Measurements from ENCODE around the gene HIRIP3. TPM values are rescaled to one million over a fixed set of nuclear protein-coding genes. Genes with fewer than 3 reads are reported as not detected.
A peak's percentile ranks its signal among the peaks of the same experiment; 100 is the strongest.
"Not testable (repeated sequence)": the region's sequence is repeated elsewhere in the genome, so short reads cannot be mapped to it uniquely, and the experiment has no call there.

Gene HIRIP3
- total RNA-seq, 1 donor from 2014 or later = 31.8 TPM

DNA sequence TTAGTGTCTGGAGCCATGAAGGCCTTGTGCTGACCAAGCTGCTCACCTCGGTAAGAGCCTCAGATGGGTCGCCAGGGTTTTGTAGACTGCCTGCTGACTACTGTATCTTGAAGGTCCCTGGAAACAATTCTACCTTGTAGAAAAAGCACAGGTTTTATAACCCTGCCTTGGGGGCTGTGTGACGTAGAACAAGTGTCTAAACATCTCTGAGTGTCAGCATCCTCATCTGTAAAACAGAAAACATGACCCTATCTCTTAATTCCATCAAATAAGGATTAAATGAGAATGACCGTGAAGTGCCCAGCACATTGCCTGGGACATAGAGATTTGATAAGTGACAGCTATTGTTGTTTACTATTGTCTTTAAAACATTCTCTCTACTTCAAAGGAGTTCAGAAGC lies 27.2 kb downstream of the HIRIP3 start:
- H3K27ac Mint-ChIP-seq (ENCODE audit: unreplicated experiment) = no peak overlapping the region
- H3K4me3 Mint-ChIP-seq = no peak overlapping the region
- peaks cover 29% of the 10 kb centered on the region for H3K36me3 Mint-ChIP-seq (ENCODE audit: low read depth)
- H3K9me3 Mint-ChIP-seq = peaks cover 3% of the 10 kb centered on the region
- H3K27me3 Mint-ChIP-seq (ENCODE audit: low read depth) = no peaks in the 10 kb centered on the region
- H3K4me1 Mint-ChIP-seq = peaks cover 9% of the 10 kb centered on the region
- TF ChIP-seq, protein P1, sequence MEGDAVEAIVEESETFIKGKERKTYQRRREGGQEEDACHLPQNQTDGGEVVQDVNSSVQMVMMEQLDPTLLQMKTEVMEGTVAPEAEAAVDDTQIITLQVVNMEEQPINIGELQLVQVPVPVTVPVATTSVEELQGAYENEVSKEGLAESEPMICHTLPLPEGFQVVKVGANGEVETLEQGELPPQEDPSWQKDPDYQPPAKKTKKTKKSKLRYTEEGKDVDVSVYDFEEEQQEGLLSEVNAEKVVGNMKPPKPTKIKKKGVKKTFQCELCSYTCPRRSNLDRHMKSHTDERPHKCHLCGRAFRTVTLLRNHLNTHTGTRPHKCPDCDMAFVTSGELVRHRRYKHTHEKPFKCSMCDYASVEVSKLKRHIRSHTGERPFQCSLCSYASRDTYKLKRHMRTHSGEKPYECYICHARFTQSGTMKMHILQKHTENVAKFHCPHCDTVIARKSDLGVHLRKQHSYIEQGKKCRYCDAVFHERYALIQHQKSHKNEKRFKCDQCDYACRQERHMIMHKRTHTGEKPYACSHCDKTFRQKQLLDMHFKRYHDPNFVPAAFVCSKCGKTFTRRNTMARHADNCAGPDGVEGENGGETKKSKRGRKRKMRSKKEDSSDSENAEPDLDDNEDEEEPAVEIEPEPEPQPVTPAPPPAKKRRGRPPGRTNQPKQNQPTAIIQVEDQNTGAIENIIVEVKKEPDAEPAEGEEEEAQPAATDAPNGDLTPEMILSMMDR (conservative IDR thresholded peaks at IDR 0.05) = no peak
- DNase-seq (ENCODE audit: low read depth, low spot score) = no peak

DNA sequence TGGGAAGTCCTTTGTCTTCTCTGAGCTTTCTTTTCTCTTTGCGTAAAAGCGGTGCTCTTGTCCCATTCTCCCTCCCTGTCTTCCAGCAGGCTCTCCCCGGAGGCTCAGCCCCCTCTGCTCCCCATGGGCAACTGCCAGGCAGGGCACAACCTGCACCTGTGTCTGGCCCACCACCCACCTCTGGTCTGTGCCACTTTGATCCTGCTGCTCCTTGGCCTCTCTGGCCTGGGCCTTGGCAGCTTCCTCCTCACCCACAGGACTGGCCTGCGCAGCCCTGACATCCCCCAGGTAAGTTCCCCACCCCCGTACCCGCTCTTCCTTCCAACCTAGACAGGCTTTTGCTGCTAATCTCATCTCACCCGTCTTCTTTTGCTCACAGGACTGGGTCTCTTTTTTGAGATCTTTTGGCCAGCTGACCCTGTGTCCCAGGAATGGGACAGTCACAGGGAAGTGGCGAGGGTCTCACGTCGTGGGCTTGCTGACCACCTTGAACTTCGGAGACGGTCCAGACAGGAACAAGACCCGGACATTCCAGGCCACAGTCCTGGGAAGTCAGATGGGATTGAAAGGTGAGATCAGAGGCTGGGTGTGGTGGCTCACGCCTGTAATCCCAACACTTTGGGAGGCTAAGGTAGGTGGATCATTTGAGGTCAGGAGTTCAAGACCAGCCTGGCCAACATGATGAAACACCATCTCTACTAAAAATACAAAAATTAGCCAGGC lies 32.2 kb downstream of the HIRIP3 start:
- peaks cover 25% of the 10 kb centered on the region for H3K4me1 Mint-ChIP-seq
- no peaks in the 10 kb centered on the region for H3K27me3 Mint-ChIP-seq (ENCODE audit: low read depth)
- TF ChIP-seq, protein P1 (conservative IDR thresholded peaks at IDR 0.05) = no peak
- H3K4me3 Mint-ChIP-seq = peak overlapping the region; percentile 93
- no peak overlapping the region for H3K27ac Mint-ChIP-seq (ENCODE audit: unreplicated experiment)
- no peak for DNase-seq (ENCODE audit: low read depth, low spot score)
- H3K9me3 Mint-ChIP-seq = no peaks in the 10 kb centered on the region
- peaks cover under 1% of the 10 kb centered on the region for H3K36me3 Mint-ChIP-seq (ENCODE audit: low read depth)

DNA sequence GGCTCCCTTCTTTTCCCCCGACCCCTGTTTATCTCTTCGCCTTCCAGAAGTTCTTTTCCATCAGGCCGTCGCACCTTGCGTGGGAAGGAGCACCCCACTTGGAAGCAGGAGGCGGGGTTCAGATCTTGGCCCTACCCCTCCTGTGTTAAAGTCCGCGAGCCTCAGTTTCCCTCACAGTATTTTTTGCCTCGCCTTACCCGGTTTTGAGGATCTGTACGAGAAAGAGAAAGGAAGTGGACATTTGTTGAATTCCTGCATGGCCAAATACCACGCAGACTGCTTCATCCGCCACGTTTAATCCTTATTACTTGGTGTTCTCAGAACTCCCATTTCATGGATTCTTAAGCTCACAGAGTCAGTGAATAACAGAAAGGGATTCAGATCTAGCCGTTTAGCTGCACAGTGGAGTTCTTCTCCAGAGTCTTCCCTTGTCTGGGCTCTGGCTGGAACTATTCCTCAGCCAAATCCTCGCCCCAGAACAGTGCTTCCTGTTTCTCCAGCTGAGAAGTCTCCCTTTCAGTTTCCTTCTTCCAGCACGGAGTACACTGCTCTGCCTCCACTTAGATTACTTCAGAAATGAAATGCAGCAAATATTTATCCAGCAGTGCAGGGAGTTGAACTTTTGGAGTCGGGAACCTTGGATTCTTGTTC lies 32.9 kb downstream of the HIRIP3 start:
- TF ChIP-seq, protein P1 (conservative IDR thresholded peaks at IDR 0.05) = no peak
- no peaks in the 10 kb centered on the region for H3K36me3 Mint-ChIP-seq (ENCODE audit: low read depth)
- H3K4me1 Mint-ChIP-seq = peaks cover 25% of the 10 kb centered on the region
- H3K4me3 Mint-ChIP-seq = peak overlapping the region; percentile 93
- no peak for DNase-seq (ENCODE audit: low read depth, low spot score)
- H3K27ac Mint-ChIP-seq (ENCODE audit: unreplicated experiment) = peak overlapping the region; percentile 92
- no peaks in the 10 kb centered on the region for H3K9me3 Mint-ChIP-seq
- no peaks in the 10 kb centered on the region for H3K27me3 Mint-ChIP-seq (ENCODE audit: low read depth)

DNA sequence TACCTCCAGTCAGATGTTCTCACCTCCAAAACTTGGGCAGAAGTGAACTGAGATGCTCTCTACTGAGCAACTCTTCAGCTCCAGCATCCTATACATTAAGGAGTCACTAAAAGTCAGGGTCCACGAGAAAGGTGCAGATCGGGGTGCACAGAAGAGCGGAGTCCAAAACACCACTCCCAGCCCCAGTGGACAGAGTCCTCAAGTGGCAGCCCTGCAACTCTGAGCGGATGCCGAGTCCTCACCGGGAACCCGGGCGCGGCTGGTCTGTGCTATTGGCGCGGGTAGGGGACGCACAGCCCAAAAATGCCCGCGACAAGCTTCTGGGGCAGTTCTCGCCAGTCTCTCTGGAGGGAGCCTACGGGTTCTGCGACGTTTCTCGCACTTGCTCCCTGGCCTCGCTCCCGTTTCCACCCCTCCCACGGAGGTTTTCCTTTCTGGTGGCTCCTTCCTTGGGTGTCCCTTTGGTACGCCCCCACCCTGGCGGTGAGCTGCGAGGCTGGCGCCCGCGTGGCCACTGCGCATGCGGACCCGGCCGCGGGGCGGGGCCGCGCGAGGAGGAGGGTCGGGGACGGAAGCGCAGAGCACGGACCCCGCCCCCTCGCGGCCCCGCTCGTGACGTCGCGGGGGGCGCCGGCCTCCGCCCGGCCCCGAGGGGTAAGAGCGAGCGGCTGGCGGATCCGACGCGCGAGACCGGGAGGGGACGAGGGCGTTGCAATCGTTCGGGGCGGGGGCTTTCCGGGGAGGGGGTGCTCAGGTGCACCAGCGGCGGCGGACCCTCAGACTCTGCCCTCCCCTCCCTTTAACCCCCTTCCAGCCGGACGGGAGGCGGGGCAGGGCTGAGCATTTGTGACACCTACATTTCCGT lies 33.7 kb downstream of the HIRIP3 start, which contains the start of gene TMEM219:
TSS of gene TMEM219 (plus strand) at position 601 of the 865 bp plus-strand sequence. CDS start 1,065 bp downstream, outside the sequence.
- DNase-seq (ENCODE audit: low read depth, low spot score) = peak; percentile 87
- peak within 1 kb of the TSS; percentile 93 for H3K4me3 Mint-ChIP-seq
- H3K4me1 Mint-ChIP-seq = peaks cover 25% of the 10 kb centered on the region
- peak within 1 kb of the TSS; percentile 92 for H3K27ac Mint-ChIP-seq (ENCODE audit: unreplicated experiment)
- H3K9me3 Mint-ChIP-seq = no peaks in the 10 kb centered on the region
- no peaks in the 10 kb centered on the region for H3K27me3 Mint-ChIP-seq (ENCODE audit: low read depth)
- TF ChIP-seq, protein P1 (conservative IDR thresholded peaks at IDR 0.05) = peak; percentile 62
- no peaks in the 10 kb centered on the region for H3K36me3 Mint-ChIP-seq (ENCODE audit: low read depth)

DNA sequence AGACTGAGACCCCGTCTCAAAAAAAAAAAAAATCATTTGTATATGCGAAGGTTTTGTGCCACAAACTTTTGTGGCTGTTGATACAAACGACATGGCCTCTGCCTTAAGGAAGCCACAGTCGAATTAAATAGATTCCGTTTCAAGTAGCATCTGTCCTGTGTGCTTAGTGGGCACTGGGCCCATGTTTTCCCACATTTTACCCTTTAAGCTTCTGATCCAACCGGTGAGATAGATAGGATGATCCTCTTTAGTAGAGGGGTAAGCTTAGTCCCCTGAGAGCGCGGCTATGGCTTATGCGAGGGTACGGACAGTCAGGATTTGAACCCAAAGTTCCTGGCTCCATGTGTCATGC lies 34.3 kb downstream of the HIRIP3 start:
- peak overlapping the region; percentile 86 for H3K4me3 Mint-ChIP-seq
- no peak overlapping the region for H3K27ac Mint-ChIP-seq (ENCODE audit: unreplicated experiment)
- no peaks in the 10 kb centered on the region for H3K27me3 Mint-ChIP-seq (ENCODE audit: low read depth)
- H3K36me3 Mint-ChIP-seq (ENCODE audit: low read depth) = no peaks in the 10 kb centered on the region
- no peaks in the 10 kb centered on the region for H3K9me3 Mint-ChIP-seq
- no peak for DNase-seq (ENCODE audit: low read depth, low spot score)
- TF ChIP-seq, protein P1 (conservative IDR thresholded peaks at IDR 0.05) = no peak
- H3K4me1 Mint-ChIP-seq = peaks cover 25% of the 10 kb centered on the region

DNA sequence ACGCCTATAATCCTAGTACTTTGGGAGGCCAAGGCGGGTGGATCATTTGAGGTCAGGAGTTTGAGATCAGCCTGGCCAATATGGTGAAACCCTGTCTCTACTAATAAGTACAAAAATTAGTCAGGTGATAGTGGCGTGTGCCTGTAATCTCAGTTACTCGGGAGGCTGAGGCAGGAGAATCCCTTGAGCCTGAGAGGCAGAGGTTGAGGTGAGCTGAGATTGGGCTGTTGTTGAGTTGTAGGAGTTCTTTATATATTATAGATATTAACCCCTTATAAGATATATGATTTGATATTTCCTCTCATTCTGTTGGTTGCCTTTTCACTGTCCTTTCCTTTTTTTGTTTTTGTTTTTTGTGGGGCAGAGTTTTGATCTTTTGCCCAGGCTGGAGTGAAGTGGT lies 35.6 kb downstream of the HIRIP3 start:
- not testable (repeated sequence) for H3K9me3 Mint-ChIP-seq; H3K27me3 Mint-ChIP-seq (ENCODE audit: low read depth); H3K27ac Mint-ChIP-seq (ENCODE audit: unreplicated experiment); H3K36me3 Mint-ChIP-seq (ENCODE audit: low read depth); DNase-seq (ENCODE audit: low read depth, low spot score)
- H3K4me1 Mint-ChIP-seq = peaks cover 23% of the 10 kb centered on the region
- H3K4me3 Mint-ChIP-seq = peak overlapping the region; percentile 81

All from neural crest cell (in vitro differentiated cells).